Smooth muscle cell (in vitro differentiated cells): Measurements from ENCODE around the gene AKR7A3. TPM values are rescaled to one million over a fixed set of nuclear protein-coding genes. Genes with fewer than 3 reads are reported as not detected.

Source experiments
- DNase-seq: peaks from one replicate; lab custom pipeline; 2025; ENCODE audit not compliant: unreplicated experiment; lab: John Stamatoyannopoulos, UW
- H2AFZ ChIP-seq: fragments of 200-600 bp; sonication (generic); 2 replicates; pipeline ENCODE4 v1.6.0; 2016; ENCODE audit warnings: antibody characterized with exemption, low read depth, mild to moderate bottlenecking
- H3F3A ChIP-seq: fragments of 200-600 bp; sonication (generic); 2 replicates; pipeline ENCODE4 v1.6.0; 2017; ENCODE audit warnings: antibody characterized with exemption, low read depth
- H3K27ac ChIP-seq: fragments of 200-600 bp; sonication (generic); 2 replicates; pipeline ENCODE4 v1.5.1; 2016; ENCODE audit warnings: low read depth, mild to moderate bottlenecking
- H3K27me3 ChIP-seq: fragments of 200-600 bp; sonication (generic); 2 replicates; pipeline ENCODE4 v1.6.1; 2016; ENCODE audit warnings: low read depth, mild to moderate bottlenecking
- H3K36me3 ChIP-seq: fragments of 200-600 bp; sonication (generic); 2 replicates; pipeline ENCODE4 v1.5.1; 2016; ENCODE audit warnings: low read depth
- H3K4me1 ChIP-seq: fragments of 200-600 bp; sonication (generic); 2 replicates; pipeline ENCODE4 v1.5.1; 2016; ENCODE audit warnings: low read depth
- H3K4me2 ChIP-seq: fragments of 200-600 bp; sonication (generic); 2 replicates; pipeline ENCODE4 v1.6.0; 2016; ENCODE audit warnings: mild to moderate bottlenecking
- H3K4me3 ChIP-seq: fragments of 200-600 bp; sonication (generic); 2 replicates; pipeline ENCODE4 v1.5.1; 2016; ENCODE audit warnings: mild to moderate bottlenecking
- H3K79me2 ChIP-seq: fragments of 200-600 bp; sonication (generic); 2 replicates; pipeline ENCODE4 v1.6.0; 2016; ENCODE audit warnings: low read depth, mild to moderate bottlenecking
- H3K9ac ChIP-seq: fragments of 200-600 bp; sonication (generic); 2 replicates; pipeline ENCODE4 v1.6.0; 2016; ENCODE audit warnings: low read depth
- H3K9me3 ChIP-seq: fragments of 200-600 bp; sonication (generic); replicated peaks from 2 replicates; pipeline ENCODE4 v1.5.1; 2016; ENCODE audit warnings: low read depth
- H4K20me1 ChIP-seq: fragments of 200-600 bp; sonication (generic); 2 replicates; pipeline ENCODE4 v1.6.0; 2016; ENCODE audit warnings: low read depth
- CTCF ChIP-seq: fragments of 200-600 bp; sonication (generic); IDR thresholded peaks from 2 replicates; pipeline ENCODE4 v1.5.1; 2017; ENCODE audit warnings: borderline replicate concordance, mild to moderate bottlenecking, antibody characterized with exemption; ENCODE audit not compliant: insufficient read depth, poor library complexity, severe bottlenecking
- WGBS: methylation state at CpG from one replicate; pipeline ENCODE4 v1.1.7; 2016; ENCODE audit warnings: low lambda C conversion rate; 5-methylcytosine and 5-hydroxymethylcytosine counted together
- polyA plus RNA-seq: library from polyadenylated mRNA; unstranded; fragments of >200 nt; fragmentation: Nextera tagmentation; extraction: Ambion mirVana; gene quantifications from 2 replicates; pipeline ENCODE4 v1.2.1, GENCODE V29; 2016
- total RNA-seq: library from RNA; depleted of rRNA; stranded (reverse); fragments of >200 nt; gene quantifications from 2 replicates; pipeline ENCODE4 v1.2.3, GENCODE V29; 2014

AKR7A3 gene
- total and polyA plus RNA-seq, 2 experiments from 2014 or later = 0.62 to 0.85 TPM

GRCh38 chr1:19250629-19251304 is 37.8 kb downstream of the AKR7A3 start:
- Histone ChIP-seq H3K27me3 (no peaks in the 10 kb centered on the region), H3K4me3 (peak overlapping the region; percentile 97), H3K79me2 (peaks cover 84% of the 10 kb centered on the region), H3F3A (no peaks in the 10 kb centered on the region), H4K20me1 (peaks cover 13% of the 10 kb centered on the region), H3K9me3 (no peaks in the 10 kb centered on the region), H3K4me2 (peak overlapping the region; percentile 98), H3K9ac (peak overlapping the region; percentile 94), H2AFZ (peak overlapping the region; percentile 98), H3K4me1 (peaks cover 21% of the 10 kb centered on the region), H3K36me3 (no peaks in the 10 kb centered on the region), H3K27ac (peak overlapping the region; percentile 92)
- 14% methylated on average over 14 of the region's 14 CpGs for WGBS
- no peak for DNase-seq
- no peak for TF ChIP-seq CTCF

DNA sequence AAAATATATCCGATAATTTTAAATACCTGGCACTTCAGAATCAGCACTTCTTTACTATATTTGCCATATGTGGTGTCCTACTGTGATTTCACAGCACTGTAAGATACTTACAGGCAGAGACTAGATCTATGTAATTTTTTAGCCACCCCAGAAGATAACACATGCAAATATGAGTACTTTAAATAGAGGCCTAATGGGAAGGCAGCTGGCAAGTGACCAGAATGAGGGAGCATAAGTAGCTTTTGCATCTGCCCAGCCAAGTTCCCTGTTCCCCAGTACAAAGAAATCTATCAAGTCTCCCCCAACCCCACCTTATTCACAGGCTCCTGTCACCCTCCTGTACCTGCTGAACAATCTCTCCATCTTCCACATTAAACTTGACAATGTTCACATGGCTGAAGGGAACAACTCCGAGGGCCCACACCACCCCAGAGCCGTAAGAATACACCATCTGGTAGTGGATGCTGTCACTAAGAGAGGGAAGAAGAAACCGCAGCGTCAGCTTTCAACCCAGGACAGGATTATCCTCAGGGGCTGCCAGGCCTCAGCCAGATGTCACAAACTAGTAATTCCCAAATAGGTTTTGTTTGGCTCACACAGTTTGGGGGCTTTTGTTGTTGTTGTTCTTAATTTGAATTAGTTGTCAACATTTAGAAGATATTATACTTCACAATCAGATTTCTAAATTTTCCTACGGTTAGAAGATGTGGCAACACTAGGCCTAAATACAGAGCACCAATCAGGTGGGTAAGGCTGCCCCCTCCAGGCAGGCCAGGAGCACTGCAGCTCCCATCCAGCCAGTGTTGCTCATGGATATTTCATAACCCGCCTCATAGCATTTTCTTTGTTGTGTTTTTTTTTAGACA is 47.7 kb downstream of the AKR7A3 start:
- Histone ChIP-seq H2AFZ (no peak overlapping the region), H3K36me3 (peaks cover 4% of the 10 kb centered on the region), H3F3A (no peaks in the 10 kb centered on the region), H3K4me2 (no peak overlapping the region), H4K20me1 (peaks cover 3% of the 10 kb centered on the region), H3K4me3 (no peak overlapping the region), H3K4me1 (no peaks in the 10 kb centered on the region), H3K27ac (no peak overlapping the region), H3K79me2 (peaks cover 3% of the 10 kb centered on the region), H3K27me3 (no peaks in the 10 kb centered on the region), H3K9me3 (no peaks in the 10 kb centered on the region), H3K9ac (no peak overlapping the region)
- TF ChIP-seq CTCF = peak; percentile 84
- no peak for DNase-seq
- WGBS = 90% methylated on average over 7 of the region's 7 CpGs

- Histone ChIP-seq H3K27ac (no peak overlapping the region), H2AFZ (no peak overlapping the region), H3K4me1 (no peaks in the 10 kb centered on the region), H3K9me3 (no peaks in the 10 kb centered on the region), H3K9ac (no peak overlapping the region), H3K36me3 (peaks cover 4% of the 10 kb centered on the region), H3K4me3 (no peak overlapping the region), H3F3A (no peaks in the 10 kb centered on the region), H3K27me3 (no peaks in the 10 kb centered on the region), H4K20me1 (no peaks in the 10 kb centered on the region), H3K79me2 (no peaks in the 10 kb centered on the region), H3K4me2 (no peak overlapping the region)
- TF ChIP-seq CTCF = no peak
- no peak for DNase-seq
- WGBS = 96% methylated on average over 7 of the region's 7 CpGs
These were observed 48.7 kb downstream of the AKR7A3 start for GRCh38 chr1:19239876-19240275.
